Measurements from ENCODE around the gene JMJD1C.

JMJD1C gene

DNA sequence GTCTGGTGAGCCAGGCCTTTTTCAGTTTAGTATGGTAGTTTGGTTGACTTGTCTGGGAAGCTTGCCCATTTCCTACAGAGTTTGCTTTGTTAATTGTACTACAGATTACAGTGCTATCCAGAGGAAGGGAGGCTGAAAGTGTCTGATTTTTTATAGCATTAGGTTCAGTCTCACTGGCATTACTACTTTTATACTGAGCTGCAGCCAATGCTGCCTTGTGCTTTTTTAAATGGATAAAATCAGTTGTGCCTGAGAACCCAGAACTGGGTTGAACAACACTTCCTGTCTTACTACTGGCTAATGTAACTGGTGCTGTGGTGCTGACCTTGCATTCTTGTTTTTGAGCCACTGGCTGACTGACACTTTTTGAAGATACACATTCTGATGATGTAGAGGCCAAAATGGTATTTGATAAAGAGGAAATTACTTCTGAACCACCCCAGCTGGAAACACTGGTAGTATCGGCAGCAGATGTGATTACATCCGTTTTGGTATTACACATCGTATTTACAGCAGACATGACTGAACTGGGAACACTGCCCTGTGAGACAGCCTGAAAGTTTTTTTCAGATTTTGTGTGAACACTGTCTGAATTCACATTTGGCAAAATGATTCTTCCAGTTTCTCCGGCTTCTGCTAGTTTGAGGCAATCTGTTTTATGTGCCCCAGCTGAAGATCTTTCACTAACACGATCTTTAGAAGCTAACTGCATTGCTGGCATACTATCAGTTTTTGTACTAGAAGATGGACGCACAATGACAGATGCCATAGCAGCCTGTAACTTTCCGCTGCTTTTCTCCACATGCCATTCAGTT is 258.6 kb downstream of the JMJD1C start:
- DNase-seq, result no peak

DNA sequence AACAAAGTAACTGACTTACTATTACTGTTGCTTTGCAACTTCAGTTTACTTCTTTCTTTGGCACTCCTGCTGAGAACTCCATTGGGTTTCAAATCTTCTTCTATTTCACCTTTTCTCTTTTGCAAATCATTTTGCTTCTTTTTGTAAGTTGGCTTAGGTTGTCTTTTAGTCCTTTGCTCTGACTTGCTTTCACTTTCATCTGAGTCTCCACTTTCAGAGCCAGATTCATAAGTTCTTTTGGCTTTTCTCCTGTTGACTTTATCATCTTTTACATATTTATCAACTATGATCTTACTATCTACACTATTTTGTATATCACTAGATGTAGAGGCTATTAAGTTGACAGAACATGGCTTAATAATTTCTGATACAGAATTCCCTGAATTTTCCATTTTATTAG is 259.2 kb downstream of the JMJD1C start:
- DNase-seq, result no peak

GRCh38 chr10:63205421-63205820 is 260.4 kb downstream of the JMJD1C start:
- DNase-seq, result no peak

DNA sequence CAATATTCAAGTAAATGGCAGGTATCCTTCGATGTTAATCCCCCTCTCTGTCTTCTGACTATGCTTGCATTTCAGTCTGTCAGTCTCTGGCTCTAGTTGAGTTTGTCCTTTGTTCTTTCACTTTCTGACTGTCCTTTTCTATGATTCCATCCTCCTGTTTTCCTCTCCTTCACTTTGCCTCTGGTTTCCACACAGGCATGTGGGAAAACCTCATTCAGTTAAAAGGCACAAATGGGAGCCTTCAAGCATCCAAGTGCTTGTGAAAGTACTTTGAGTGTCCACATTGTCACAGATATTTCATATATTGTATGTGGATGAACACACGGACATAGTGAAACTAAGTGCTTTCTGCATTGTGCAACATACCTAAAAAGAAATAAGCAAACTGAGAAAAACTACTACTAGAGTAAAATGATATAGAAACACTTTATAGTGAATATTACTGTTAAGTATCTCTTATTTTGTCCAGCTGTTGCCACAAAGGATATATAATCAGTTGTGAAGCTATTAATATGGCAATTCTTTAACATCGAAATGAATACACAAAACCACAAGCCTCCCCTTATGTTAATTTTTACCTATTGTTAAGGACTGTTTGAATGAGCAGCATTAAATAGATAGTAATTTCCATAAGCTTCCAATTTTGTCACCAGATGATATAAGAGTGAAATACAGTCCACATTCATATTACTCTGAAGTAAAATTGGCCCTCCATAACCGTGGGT is 260.9 kb downstream of the JMJD1C start:
- DNase-seq, result no peak

- no peak for DNase-seq
These were observed 264.7 kb downstream of the JMJD1C start for GRCh38 chr10:63201118-63201517.

DNA sequence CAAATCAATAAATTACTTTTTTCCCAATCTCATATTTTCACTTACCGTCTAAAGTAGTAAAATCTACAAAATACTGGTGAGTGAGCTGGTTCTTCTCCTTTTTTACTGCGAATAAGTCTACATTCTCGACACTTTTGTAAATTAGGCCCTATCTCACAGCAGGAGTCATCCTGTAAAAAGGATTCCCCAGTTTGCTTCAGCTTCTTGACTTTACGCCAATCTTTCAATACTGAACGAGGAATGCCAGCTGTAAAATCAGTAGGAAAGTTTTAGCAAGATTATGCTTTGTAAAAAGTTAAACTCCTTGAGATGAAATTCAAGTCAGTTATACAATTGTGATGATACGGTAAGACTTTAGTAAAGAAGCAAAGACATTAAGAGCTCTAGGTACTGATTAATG is 265.3 kb downstream of the JMJD1C start:
- DNase-seq, result no peak

DNA sequence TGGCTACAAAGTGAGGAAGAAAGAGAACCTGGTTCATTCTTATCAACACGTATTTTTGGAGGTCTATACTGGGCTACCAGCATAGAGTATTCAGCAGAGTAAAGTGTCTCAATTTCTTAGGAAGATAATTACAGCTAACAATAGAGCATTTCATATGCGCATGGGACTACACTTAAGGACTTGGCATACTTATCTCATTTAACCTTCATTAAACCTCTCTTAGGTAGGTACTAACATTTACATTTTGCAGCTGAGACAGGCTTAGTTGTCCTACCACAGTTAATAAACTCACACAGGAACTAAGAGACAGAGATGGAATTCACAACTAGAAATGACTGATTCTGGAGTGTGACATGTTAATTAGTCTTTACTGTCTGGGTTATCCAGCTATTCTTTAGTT is 266.1 kb downstream of the JMJD1C start:
- no peak for DNase-seq

- no peak for DNase-seq
These were observed 268.3 kb downstream of the JMJD1C start for GRCh38 chr10:63197344-63198092.

- no peak for DNase-seq
These were observed 273.0 kb downstream of the JMJD1C start for GRCh38 chr10:63192826-63193225.

- DNase-seq, result no peak
These were observed 290.2 kb downstream of the JMJD1C start for GRCh38 chr10:63175534-63175933.

DNA sequence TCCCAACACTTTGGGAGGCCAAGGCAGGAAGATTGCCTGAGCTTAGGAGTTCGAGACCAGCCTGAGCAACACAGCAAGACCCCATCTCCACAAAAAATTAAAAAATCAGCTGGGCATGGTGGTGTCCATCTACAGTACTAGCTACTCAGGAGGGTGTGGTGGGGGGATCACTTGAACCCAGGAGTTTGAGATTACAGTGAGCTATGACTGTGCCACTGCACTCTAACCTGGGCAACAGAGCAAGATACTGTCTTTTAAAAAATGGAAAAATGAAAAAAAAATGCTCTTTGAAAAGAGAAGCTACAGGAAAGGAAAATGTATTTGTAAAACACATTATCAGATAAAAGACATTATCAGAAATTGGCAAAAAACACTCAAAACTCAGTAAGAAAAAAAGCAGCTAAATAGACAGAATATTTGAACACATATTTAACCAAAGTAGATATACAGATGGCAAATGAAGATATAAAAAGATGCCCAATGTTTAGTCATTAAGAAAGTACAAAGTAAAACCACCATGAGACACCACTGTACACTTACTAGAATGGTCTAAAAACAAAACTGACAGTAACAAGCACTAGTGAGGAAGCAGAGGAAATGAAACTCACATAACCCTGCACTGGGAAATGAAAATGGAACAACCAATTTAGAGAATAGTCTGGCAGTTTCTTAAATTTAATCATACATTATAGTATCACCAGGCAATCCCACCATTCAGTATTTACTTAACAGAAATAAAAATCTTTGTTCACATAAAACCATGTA is 292.1 kb downstream of the JMJD1C start:
- DNase-seq, result no peak

DNA sequence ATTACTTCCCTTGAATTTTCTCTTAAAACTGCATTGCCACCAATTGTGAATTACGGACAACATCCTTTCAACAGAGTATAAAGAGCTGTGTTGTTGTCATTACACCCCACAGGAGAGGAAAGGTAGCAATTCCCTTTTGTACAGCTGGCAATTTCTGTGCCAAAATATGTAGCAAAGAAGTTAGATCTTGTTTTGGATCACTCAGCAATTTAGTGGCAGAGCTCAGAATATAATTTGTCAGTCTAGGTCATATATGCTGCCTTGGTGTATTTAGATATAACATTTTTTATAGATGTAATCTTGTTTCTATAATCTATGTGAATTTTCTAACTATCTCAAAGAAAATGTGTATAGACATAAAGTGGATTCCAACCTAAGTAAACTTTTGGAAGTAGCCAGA is 293.9 kb downstream of the JMJD1C start:
- DNase-seq, result no peak

DNA sequence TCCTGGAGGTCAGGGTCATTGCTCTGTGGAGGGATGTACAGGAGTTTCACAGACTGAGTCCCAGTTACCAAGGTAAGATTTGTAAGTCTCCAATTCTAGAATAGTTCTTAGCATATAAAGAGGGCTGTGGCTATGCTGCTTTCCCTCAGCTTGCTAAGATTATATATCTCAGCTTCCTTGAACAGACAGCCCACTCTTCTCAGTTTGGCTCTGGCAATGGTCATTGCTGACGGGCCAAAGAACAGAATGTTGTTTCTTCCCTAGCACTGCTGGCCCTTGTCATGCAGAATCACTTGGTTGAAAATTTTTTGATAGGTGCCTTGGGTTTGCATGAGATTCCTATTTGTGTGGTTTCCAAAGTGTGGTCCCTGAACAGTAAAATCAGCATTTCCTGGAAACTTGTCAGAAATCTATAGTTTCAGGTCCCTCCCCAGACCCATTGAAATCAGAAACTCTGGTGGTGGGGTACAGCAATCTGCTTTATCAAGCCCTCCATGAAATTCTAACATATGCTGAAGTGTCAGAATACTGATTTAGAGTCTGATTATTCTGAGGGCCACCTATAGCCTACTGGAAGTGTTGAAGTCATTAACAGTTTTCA is 294.4 kb downstream of the JMJD1C start:
- DNase-seq, result no peak

DNA sequence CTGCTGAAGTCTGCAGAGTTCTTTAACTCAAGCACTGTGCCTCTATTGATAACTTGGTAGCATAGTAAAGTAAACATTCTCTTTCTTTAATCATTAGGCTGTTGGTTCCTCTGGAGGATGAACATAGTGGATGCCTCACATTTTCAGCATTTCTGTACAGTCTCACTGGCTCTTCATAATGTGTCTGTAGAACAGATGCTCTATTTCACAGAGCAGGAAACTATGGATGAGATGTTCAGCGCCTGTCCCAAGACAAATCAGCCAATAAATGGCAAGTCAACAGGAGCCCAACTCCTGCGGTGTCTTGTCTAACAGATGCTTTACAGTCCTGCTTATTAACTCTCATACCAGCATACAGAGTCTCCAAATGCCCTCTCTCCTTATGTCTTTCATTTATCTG is 296.2 kb downstream of the JMJD1C start:
- DNase-seq, result no peak

GRCh38 chr10:63168821-63169462 is 296.8 kb downstream of the JMJD1C start:
- no peak for DNase-seq

DNA sequence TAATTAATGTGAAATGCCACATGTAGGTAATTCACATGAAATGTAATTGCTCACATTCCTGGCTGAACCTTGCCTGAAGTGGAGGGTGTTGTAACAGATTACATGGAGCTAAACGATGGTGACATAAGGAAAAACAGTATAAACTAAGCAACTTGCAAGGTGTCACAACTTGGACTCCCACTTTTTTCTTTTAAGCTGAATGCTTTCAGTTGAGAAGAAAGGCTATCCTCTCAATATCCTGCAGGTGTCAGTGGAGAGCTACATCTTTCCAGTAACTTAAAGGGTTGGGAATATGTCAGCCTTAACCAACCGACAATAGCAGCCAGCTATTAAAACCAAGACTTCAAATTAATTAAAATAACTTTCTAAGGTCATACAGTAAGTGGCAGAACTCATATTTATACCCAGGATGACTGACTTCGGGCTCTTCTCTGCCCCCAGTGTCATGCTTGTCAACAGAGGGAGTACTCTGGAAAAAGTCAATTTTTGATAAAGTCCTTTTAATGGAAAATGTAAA is 299.0 kb downstream of the JMJD1C start:
- no peak for DNase-seq

GRCh38 chr10:63165249-63165648 is 300.5 kb downstream of the JMJD1C start:
- no peak for DNase-seq

GRCh38 chr10:63164166-63164623 is 301.6 kb downstream of the JMJD1C start:
- DNase-seq, result no peak

DNA sequence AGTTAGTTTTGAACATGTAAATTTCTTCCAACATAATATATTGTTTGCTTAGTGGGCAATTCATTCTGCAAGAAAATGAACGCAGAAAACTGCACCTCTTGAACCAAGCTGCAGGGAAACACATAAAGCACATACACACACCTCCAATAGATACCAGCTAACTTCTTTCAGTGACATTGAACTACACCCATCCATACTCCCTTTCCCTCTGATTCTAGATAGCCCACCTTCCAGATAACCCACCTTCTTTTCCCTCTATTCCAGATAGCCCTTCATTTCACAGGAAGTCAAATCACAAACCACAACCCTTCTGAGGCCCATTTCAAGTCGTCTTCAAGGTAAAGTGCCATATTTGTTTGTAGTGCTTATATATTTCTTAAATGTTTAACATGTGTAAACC is 304.2 kb downstream of the JMJD1C start:
- DNase-seq, result no peak

DNA sequence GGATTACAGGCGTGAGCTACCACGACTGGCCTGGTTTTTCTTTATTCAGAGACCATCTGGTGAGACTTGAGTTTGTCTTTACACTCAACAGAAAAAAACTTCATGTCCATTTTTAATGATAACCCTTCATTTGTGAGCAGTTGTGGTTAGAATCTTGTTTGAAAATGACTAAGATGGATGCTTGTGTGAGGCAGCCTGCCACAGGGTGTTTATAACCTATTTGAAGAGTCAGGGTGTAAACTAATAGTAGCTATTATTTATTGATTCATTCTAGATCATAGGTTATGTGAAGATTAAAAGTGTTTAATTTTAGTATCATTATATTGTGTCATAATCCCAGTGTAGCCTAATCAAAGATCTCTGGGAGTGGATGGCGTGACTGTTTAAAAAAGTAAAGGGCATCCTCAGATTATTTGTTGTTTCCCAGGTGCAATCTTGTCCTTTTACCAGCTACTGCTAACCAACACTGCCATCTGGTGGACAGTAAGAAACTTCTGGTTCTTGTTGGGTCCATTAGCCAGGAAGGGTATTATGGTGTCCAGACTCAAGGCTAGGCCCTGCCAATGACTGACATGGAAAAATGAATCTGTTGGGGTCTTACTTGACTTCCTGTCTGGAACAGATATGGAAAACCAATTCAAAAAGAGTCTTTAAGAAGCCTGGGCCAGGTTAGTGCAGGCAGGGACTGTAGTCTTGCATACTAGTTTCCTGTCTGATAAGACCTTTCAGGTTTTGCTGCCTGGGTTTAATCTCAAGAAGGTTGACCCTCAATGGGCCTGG is 307.7 kb downstream of the JMJD1C start:
- DNase-seq, result no peak

DNA sequence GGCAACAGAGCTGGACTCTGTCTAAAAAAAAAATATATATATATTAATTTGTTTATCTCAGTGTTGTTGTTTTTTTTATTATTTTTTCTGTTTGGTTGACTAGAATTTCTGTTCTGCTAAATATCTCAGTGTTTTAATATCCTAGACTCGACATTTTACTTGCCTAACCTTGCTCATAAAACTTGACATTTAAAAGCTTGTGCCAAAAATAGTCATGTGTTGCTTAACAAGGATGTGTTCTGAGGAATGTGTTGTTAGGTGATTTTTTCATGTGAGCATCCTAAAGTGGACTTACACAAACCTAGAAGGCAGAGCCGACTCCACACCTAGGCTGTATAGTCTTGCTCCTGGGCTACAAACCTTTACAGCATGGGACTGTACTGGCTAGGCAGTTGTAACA is 309.5 kb downstream of the JMJD1C start:
- DNase-seq, result no peak

Measured in activated naive CD4-positive, alpha-beta T cell treated with anti-CD3 and anti-CD28 coated beads, Interleukin-2, amount 50 U/mL, for 16 hours (primary cell).